Natural killer cell (primary cell): ENCODE data around the gene OR2AG1. TPM values are rescaled to one million over a fixed set of nuclear protein-coding genes. Genes with fewer than 3 reads are reported as not detected.

Experiments used
- ATAC-seq, 3 donors: fragments of 150-1000 bp in 2 of 3; fragments of 200-7000 bp in 1 of 3; cut with Tn5 transposase; 1 replicate in 1 of 3; 2 replicates in 2 of 3; pipeline ENCODE4 v1.10.0; 2021; ENCODE audit warnings: mild to moderate bottlenecking in 2 of 3, moderate library complexity in 2 of 3
- DNase-seq, 2 donors: peaks; one replicate each; pipeline versions ENCODE4 v3.0.0 to v3.0.0-alpha.2; 2013 to 2021; ENCODE audit warnings: mixed read lengths in 1 of 2
- H3K27ac ChIP-seq: one replicate; pipeline ENCODE4 v1.5.1; 2013; ENCODE audit warnings: mild to moderate bottlenecking, low read length
- H3K27me3 ChIP-seq: one replicate; pipeline ENCODE4 v1.6.1; 2013; ENCODE audit warnings: low read length; ENCODE audit not compliant: control insufficient read depth, insufficient read depth
- H3K36me3 ChIP-seq: one replicate; pipeline ENCODE4 v1.6.1; 2013; ENCODE audit warnings: low read length; ENCODE audit not compliant: control insufficient read depth, insufficient read depth
- H3K4me1 ChIP-seq: one replicate; pipeline ENCODE4 v1.6.1; 2013; ENCODE audit warnings: low read length; ENCODE audit not compliant: control insufficient read depth, insufficient read depth
- H3K4me3 ChIP-seq: one replicate; pipeline ENCODE4 v1.5.1; 2013; ENCODE audit warnings: low read length
- H3K9me3 ChIP-seq: one replicate; pipeline ENCODE4 v1.6.1; 2013; ENCODE audit warnings: low read length; ENCODE audit not compliant: control insufficient read depth, insufficient read depth
- H3K27ac Mint-ChIP-seq, 2 donors: one replicate each; pipeline ENCODE4 v1.8.0; 2022; ENCODE audit warnings: mild to moderate bottlenecking in 2 of 2, mixed read lengths in 2 of 2, moderate library complexity in 1 of 2
- H3K27me3 Mint-ChIP-seq, 2 donors: one replicate each; pipeline ENCODE4 v1.8.0; 2022; ENCODE audit warnings: low read depth in 2 of 2, mixed read lengths in 2 of 2
- H3K36me3 Mint-ChIP-seq: one replicate; pipeline ENCODE4 v1.8.0; 2022; ENCODE audit warnings: mixed read lengths
- H3K4me1 Mint-ChIP-seq, 2 donors: one replicate each; pipeline ENCODE4 v1.8.0; 2022; ENCODE audit warnings: mixed read lengths in 2 of 2
- H3K4me3 Mint-ChIP-seq: one replicate; pipeline ENCODE4 v1.8.0; 2022; ENCODE audit warnings: mild to moderate bottlenecking, moderate library complexity, mixed read lengths
- H3K9me3 Mint-ChIP-seq, 2 donors: one replicate each; pipeline ENCODE4 v1.8.0; 2022; ENCODE audit warnings: mixed read lengths in 2 of 2
- CTCF ChIP-seq: fragments of 200-600 bp; IDR thresholded peaks from one replicate; pipeline ENCODE4 v1.8.0; 2022; ENCODE audit warnings: antibody characterized with exemption
- WGBS: methylation state at CpG from one replicate; pipeline ENCODE4 v1.1.7; 2013; ENCODE audit warnings: missing lambda C conversion rate; ENCODE audit not compliant: insufficient coverage; 5-methylcytosine and 5-hydroxymethylcytosine counted together
- intact Hi-C: fragments of 100-400 bp; cut with micrococcal nuclease; formaldehyde crosslinking; loops from one replicate; pipeline ENCODE4 v1.14.2; 2022
- total RNA-seq, 4 donors: library from RNA; stranded (reverse); fragments of 120-200 nt in 1 of 4; gene quantifications; one replicate each; pipeline versions ENCODE4 v1.2.3 to v1.2.4, GENCODE V29; 2013 to 2022

OR2AG1 gene
- total RNA-seq, 3 donors from 2014 or later (not counting 1 experiment from before 2014, with no cell fraction given): not detected

GRCh38 chr11:6738590-6738989, 44.2 kb upstream of the OR2AG1 start:
- Mint-ChIP-seq H3K36me3 (no peaks in the 10 kb centered on the region), H3K4me1 (peaks cover 62 to 64% of the 10 kb centered on the region in 2 donors), H3K9me3 (no peaks in the 10 kb centered on the region), H3K4me3 (no peak overlapping the region), H3K27ac (peak overlapping the region; percentile 91 to 92), H3K27me3 (no peaks in the 10 kb centered on the region)
- DNase-seq: no peak
- intact Hi-C loops: loop anchor here (1.0 kb wide), 1 partner anchor 19 kb away; no protein-coding TSS in a partner anchor
- Histone ChIP-seq H3K4me3 (no peak overlapping the region), H3K27me3 (no peaks in the 10 kb centered on the region), H3K27ac (peak overlapping the region; percentile 28), H3K36me3 (peaks cover 32% of the 10 kb centered on the region), H3K9me3 (no peaks in the 10 kb centered on the region), H3K4me1 (peaks cover 32% of the 10 kb centered on the region)
- no peak for TF ChIP-seq CTCF
- 80% methylated on average over 1 of the region's 1 CpG for WGBS
- ATAC-seq: no peak

GRCh38 chr11:6742260-6742659, 40.6 kb upstream of the OR2AG1 start:
- H3K4me3 Mint-ChIP-seq: no peak overlapping the region
- H3K4me3 ChIP-seq: peak overlapping the region; percentile 17
- H3K4me1 ChIP-seq: peaks cover 23% of the 10 kb centered on the region
- H3K27ac ChIP-seq: peak overlapping the region; percentile 91
- H3K4me1 Mint-ChIP-seq: peaks cover 26 to 29% of the 10 kb centered on the region in 2 donors
- H3K36me3 Mint-ChIP-seq: no peaks in the 10 kb centered on the region
- intact Hi-C loops: loop anchor here (10.0 kb wide), 1 partner anchor 137 kb away; the partner anchor contains the start of genes ILK and RRP8
- no peaks in the 10 kb centered on the region for H3K27me3 Mint-ChIP-seq
- 68% methylated on average over 7 of the region's 7 CpGs for WGBS
- H3K27me3 ChIP-seq: no peaks in the 10 kb centered on the region
- DNase-seq (no peak), ATAC-seq (no peak)
- H3K9me3 ChIP-seq: no peaks in the 10 kb centered on the region
- H3K36me3 ChIP-seq: peaks cover 17% of the 10 kb centered on the region
- no peaks in the 10 kb centered on the region for H3K9me3 Mint-ChIP-seq
- no peak overlapping the region for H3K27ac Mint-ChIP-seq
- no peak for TF ChIP-seq CTCF

- Mint-ChIP-seq H3K4me3 (no peak overlapping the region), H3K27me3 (no peaks in the 10 kb centered on the region), H3K27ac (no peak overlapping the region), H3K4me1 (peaks cover 6 to 7% of the 10 kb centered on the region in 2 donors), H3K9me3 (no peaks in the 10 kb centered on the region), H3K36me3 (no peaks in the 10 kb centered on the region)
- TF ChIP-seq CTCF: no peak
- Histone ChIP-seq H3K4me3 (peak overlapping the region; percentile 84), H3K27ac (peak overlapping the region; percentile 91), H3K4me1 (peaks cover 13% of the 10 kb centered on the region), H3K36me3 (peaks cover 1% of the 10 kb centered on the region), H3K27me3 (no peaks in the 10 kb centered on the region), H3K9me3 (no peaks in the 10 kb centered on the region)
- intact Hi-C loops: loop anchor here (1.0 to 10.0 kb wide), 2 partner anchors 12 to 140 kb away; partner anchors contain the start of genes ILK and RRP8
- WGBS: 52% methylated on average over 4 of the region's 4 CpGs
- no peak for DNase-seq
- no peak for ATAC-seq
These were observed 37.8 kb upstream of the OR2AG1 start for GRCh38 chr11:6745018-6745417.

GRCh38 chr11:6745465-6746015, 37.3 kb upstream of the OR2AG1 start:
- Histone ChIP-seq H3K27ac (peak overlapping the region; percentile 91), H3K4me1 (peaks cover 10% of the 10 kb centered on the region), H3K4me3 (peak overlapping the region; percentile 84), H3K9me3 (no peaks in the 10 kb centered on the region), H3K36me3 (no peaks in the 10 kb centered on the region), H3K27me3 (no peaks in the 10 kb centered on the region)
- H3K36me3 Mint-ChIP-seq: no peaks in the 10 kb centered on the region
- H3K4me3 Mint-ChIP-seq: no peak overlapping the region
- ATAC-seq (peak; percentile 28 to 56 (median 54)), DNase-seq (peak in 1 of 2 donors; percentile 51)
- TF ChIP-seq CTCF: no peak
- no peaks in the 10 kb centered on the region for H3K9me3 Mint-ChIP-seq
- H3K4me1 Mint-ChIP-seq: peaks cover 5 to 6% of the 10 kb centered on the region in 2 donors
- intact Hi-C loops: loop anchor here (1.0 to 10.0 kb wide), 2 partner anchors 12 to 141 kb away; partner anchors contain the start of genes ILK and RRP8
- H3K27me3 Mint-ChIP-seq: no peaks in the 10 kb centered on the region
- 10% methylated on average over 2 of the region's 2 CpGs for WGBS
- no peak overlapping the region for H3K27ac Mint-ChIP-seq
